Activated CD8-positive, alpha-beta memory T cell treated with anti-CD3 and anti-CD28 coated beads, Interleukin-2, amount 50 U/mL, for 24 hours (primary cell): Measurements from ENCODE around the gene ATP10B.

Experiments
- DNase-seq: peaks from one replicate; pipeline ENCODE4 v3.0.0-alpha.2; 2020; ENCODE audit errors: extremely low read depth

Gene ATP10B

GRCh38 chr5:160555581-160555970 lies 296.4 kb downstream of the ATP10B start:
- no peak for DNase-seq

GRCh38 chr5:160550075-160550474 lies 301.9 kb downstream of the ATP10B start:
- no peak for DNase-seq

- no peak for DNase-seq
These were observed 302.9 kb downstream of the ATP10B start for GRCh38 chr5:160548949-160549645.

- DNase-seq, result no peak
These were observed 304.1 kb downstream of the ATP10B start for GRCh38 chr5:160547872-160548271.

- no peak for DNase-seq
These were observed 304.9 kb downstream of the ATP10B start for GRCh38 chr5:160547061-160547460.

GRCh38 chr5:160545832-160546231 lies 306.2 kb downstream of the ATP10B start:
- DNase-seq, result no peak

DNA sequence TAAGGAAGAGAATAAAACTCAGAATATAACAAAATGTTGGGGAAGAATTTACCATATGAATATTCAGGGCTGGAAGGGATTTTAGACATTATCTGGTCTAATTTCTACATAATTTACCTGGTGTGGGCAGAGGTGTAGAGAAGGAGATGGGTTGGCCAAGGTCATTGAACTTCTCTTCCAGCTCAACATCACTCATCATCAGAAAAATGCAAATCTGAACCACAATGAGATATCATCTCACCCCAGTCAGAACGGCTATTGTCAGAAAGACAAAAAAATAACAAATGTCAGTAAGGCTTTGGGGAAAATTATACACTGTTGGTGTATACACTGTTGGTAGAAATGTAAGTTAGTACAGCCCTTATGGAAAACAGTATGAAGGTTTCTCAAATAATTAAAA lies 308.6 kb downstream of the ATP10B start:
- no peak for DNase-seq

- DNase-seq, result no peak
These were observed 309.2 kb downstream of the ATP10B start for GRCh38 chr5:160542840-160543239.

DNA sequence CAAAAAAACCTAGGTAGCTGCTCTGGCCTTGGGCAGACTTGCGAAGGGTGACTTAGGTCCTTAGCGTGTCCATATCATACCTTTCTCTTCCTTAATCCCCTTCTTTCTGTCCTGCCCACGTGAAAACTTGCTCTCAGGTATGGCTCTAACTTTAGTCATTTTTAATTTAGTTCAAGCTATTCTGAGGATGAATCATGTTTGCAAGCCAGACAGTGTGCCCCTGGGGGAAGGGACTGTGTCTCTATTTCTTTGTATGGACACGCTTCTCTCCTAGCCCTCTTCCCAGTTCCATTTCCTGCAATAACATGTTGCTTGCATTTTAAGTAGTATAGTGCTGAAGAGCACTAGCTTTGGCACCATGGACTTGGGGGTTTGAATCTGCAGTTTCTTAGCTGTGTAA lies 309.7 kb downstream of the ATP10B start:
- DNase-seq, result no peak

GRCh38 chr5:160539431-160539830 lies 312.6 kb downstream of the ATP10B start:
- peak; percentile 25 for DNase-seq

DNA sequence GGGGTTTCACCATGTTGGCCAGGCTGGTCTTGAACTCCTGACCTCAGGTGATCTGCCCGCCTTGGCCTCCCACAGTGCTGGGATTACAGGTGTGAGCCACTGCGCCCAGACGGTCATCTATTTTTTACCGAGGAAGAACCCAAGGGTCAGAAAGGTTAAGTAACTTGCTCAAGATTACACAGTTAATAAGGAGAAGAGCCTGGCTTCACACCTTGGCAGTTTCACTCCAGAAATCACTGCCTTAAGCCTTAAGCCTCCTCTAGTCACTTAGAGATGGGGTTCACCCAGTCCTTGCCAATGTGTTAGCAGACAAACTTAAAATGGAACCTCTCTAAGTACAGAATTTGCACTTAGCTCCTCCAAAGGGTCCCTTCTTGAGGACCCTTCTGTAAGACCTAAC lies 314.1 kb downstream of the ATP10B start:
- DNase-seq, result no peak

- no peak for DNase-seq
These were observed 314.9 kb downstream of the ATP10B start for GRCh38 chr5:160537116-160537515.

DNA sequence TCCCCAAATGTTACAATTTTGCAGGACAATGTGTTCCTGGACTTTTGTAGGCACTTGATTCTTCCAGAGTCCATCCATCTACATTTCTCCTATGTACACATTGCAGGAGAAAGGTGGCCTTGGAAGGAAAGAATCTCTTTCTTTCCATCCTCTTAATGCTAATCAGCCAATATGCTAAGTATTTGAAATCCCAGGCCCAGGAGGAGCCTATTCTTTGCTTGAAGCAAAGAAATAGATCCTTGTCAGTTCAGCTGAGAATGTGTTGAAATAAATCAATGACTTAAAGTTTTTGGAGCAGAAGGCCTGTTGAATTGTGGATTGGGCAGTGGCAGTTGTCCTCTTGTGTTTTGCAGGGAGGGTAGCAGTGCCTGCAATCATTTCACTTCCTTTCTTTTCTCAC lies 317.1 kb downstream of the ATP10B start:
- no peak for DNase-seq

- DNase-seq, result no peak
These were observed 317.9 kb downstream of the ATP10B start for GRCh38 chr5:160534125-160534524.

- no peak for DNase-seq
These were observed 326.3 kb downstream of the ATP10B start for GRCh38 chr5:160525471-160526261.

GRCh38 chr5:160524827-160525226 lies 327.2 kb downstream of the ATP10B start:
- DNase-seq, result no peak

DNA sequence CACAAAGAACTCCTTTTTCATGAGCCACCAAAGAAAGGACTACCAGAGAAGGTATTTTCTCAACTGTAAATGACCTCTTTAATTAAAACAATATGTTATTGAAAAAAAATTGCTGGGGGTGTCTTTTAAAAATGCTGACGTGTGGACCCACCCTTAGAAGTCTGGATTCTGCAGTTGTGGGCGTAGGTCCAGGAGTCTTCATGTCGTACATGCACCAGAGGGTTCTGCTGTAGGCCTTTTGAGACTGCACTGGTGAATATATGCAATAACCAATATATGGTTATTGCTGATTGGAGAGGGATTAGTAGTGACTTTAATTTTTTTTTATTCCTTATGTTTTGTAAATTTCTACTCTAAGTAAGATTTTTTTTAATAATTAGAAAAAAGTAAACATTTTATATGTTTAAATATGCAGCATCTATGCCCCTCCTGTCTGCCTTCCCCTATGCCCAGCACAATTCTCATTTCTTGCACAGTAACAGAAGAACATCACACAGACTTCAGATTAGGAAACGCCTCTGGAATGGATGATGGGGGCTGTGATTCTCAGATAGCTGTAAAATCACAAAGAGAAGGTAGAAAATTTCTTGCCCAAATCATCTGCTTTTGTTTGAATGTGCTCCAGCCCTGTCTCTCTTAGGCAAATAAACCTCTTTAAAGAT lies 328.4 kb downstream of the ATP10B start:
- DNase-seq, result no peak

DNA sequence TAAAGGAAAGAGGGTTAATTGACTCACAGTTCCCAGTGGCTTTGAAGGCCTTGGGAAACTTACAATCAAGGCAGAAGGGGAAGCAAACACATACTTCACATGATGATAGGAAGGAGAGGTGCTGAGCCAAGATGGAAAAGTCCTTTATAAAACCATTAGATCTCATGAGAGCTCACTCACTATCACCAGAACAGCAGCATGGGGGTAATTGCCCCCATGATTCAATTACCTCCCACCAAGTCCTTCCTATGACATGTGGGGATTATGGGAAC lies 330.7 kb downstream of the ATP10B start:
- no peak for DNase-seq

DNA sequence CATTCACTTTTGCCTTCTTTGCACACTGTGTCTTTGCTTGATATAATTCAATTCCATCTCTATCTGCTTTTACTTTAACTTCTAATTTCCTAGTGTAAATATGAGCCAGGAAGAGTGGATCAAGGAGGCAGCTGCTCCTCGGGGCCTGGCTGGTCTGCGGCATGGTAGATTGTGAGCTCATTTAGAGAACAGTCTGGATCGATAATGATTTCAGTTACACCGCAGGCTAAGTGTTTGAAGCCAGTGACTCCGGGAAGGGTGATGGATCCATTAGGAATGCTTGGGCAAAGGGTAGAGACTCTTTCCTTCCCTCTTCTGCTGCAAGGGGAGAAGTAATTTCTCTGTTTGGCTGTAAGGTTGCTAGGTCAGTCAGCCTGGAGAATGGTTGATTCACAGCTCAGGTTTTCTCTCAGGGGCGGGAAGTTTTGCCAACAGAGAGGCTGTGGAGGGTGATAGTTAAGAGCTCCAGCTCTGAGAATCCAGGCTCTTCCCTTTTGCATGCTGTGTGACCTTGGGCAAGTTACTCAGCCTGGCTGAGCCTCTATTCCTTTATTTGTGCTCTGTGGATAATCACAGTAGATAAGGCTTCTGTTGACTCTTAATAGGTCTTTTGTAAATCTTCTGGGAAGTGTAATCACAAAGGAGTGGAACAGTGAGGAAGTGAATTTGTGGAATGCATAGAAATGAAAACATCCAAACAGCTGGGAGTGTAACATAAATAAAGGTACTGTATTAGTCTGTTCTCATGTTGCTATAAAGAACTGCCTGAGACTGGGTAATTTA lies 331.2 kb downstream of the ATP10B start:
- DNase-seq, result no peak

GRCh38 chr5:160516696-160517530 lies 335.1 kb downstream of the ATP10B start:
- no peak for DNase-seq

GRCh38 chr5:160514866-160515265 lies 337.1 kb downstream of the ATP10B start:
- no peak for DNase-seq
